Glomerular visceral epithelial cell (primary cell): ENCODE measurements around the gene ETV6.
"Not testable (repeated sequence)": the region's sequence is repeated elsewhere in the genome, so short reads cannot be mapped to it uniquely, and the experiment has no call there.

Experiments used
- DNase-seq: peaks from one replicate; pipeline ENCODE4 v3.0.0-alpha.2; 2016; ENCODE audit errors: extremely low spot score

ETV6 gene

GRCh38 chr12:11668611-11669010 is 19.1 kb downstream of the ETV6 start:
- no peak for DNase-seq

GRCh38 chr12:11669348-11669747 is 19.9 kb downstream of the ETV6 start:
- DNase-seq: no peak

GRCh38 chr12:11672256-11673191 is 23.1 kb downstream of the ETV6 start:
- no peak for DNase-seq

GRCh38 chr12:11673666-11674461 is 24.4 kb downstream of the ETV6 start:
- no peak for DNase-seq

DNA sequence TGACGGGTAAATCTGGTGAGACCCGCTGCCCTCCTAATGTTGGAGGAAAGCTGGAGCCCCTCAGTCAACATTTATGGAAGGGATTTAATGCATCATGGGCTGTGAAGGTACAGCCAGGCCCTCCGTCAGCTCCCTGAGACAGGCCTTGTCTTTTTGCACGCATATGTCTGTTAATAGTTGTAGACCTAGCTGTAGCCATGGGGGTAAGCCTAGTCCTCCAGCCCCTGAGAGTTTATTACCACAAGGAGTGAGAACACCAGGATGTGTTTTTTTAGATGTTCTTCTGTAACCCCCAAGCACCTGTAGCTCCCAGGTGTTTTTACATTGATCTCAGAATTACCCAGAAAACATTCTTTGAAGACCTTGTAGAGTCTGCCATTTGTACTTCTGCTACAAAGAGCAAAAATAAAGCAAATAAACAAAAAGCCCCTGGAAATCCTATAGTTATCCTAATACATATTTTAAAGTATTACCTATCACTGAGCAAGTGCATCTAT is 25.5 kb downstream of the ETV6 start:
- no peak for DNase-seq

- DNase-seq: peak; percentile 12
Observed at GRCh38 chr12:11676052-11676451, 26.6 kb downstream of the ETV6 start.

GRCh38 chr12:11677093-11677492 is 27.6 kb downstream of the ETV6 start:
- no peak for DNase-seq

DNA sequence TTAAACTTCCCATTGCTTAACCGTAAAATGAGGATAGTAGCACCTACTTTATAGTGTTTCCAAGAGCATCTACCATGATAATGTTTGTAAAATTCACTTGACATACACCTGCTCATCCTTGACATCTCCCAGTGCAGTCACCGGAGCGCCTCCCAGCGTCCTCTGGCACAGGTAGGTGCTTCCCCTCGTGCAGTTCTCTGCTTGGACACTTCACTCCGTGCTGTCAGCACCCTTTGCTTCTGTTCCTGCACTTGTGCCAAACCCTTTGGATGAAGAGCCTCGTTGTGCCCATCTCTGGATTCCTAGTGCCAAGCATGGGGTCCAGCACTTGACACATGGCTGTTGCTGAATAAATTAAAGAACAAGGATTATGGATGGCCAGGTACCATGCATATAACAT is 28.3 kb downstream of the ETV6 start:
- no peak for DNase-seq

GRCh38 chr12:11678781-11679180 is 29.3 kb downstream of the ETV6 start:
- no peak for DNase-seq

DNA sequence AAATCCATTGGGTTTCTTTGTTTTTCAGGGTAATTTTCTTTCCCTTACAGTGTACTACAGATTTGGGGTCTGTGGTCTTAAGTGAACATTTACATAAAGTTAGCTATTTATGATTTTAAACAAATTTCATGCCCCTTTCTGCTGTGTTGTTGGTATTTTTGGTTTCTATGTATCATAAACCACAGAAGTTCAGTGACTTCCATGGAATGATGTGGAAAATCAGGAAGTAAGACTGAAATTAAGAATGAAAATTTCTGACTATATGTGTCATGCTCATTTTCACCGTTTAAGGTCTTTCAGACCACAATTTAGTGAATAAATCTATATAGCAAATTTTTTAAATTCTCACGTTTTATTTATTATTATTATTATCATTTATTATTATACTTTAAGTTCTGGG is 31.7 kb downstream of the ETV6 start:
- peak; percentile 40 for DNase-seq

DNA sequence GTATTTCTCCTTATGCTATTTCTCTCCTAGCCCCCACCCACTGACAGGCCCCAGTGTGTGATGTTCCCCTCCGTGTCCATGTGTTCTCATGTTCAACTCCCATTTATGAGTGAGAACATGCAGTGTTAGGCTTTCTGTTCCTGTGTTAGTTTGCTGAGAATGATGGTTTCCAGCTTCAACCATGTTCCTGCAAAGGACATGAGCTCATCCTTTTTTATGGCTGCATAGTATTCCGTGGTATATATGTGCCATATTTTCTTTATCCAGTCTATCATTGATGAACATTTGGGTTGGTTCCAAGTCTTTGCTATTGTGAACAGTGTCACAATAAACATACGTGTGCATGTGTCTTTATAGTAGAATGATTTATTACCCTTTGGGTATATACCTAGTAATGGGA is 32.2 kb downstream of the ETV6 start:
- not testable (repeated sequence) for DNase-seq

GRCh38 chr12:11684393-11684792 is 34.9 kb downstream of the ETV6 start:
- no peak for DNase-seq

GRCh38 chr12:11684811-11685210 is 35.3 kb downstream of the ETV6 start:
- no peak for DNase-seq

- DNase-seq: no peak
Observed at GRCh38 chr12:11685316-11685715, 35.8 kb downstream of the ETV6 start.

GRCh38 chr12:11685716-11686115 is 36.2 kb downstream of the ETV6 start:
- no peak for DNase-seq

GRCh38 chr12:11686120-11686519 is 36.6 kb downstream of the ETV6 start:
- no peak for DNase-seq

- DNase-seq: no peak
Observed at GRCh38 chr12:11687528-11687927, 38.1 kb downstream of the ETV6 start.

DNA sequence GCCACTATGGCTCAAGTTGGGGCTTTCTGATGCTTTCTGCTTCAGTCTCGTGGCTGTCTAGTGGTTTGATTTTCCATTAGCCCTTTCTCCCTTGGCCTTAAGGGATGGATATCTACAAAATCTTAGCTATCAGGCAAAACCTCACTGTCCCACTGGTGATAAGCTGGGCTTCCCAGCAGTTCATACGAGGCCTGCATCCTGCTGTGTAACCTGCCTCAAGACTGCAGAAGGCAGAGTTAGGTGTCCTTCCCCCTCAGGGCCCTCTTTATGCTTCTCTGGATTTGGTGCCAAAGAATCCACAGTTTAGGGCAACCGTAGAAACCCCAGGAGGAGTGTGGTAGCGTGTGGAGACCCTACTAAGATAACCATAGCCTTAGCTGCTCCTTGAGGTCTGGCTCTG is 38.9 kb downstream of the ETV6 start:
- DNase-seq: no peak

DNA sequence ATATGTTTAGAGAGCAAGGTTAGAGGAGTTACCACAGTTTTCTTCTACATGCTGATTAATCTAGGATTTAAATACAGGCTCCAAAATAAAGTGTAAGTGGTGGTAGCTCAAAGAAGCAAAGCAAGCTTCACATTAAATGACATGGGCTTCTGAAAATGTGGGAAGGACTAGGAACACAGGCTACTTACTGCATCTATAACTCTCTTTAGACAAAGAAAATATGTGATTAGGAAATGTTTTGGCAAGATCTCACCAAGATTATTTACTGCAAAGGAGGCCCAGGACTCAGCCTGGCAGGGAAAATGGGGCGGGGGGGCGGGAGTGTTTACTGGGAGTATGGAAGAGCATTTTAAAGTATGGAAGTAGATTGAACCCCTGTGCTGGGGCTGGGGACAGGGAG is 39.4 kb downstream of the ETV6 start:
- no peak for DNase-seq

DNA sequence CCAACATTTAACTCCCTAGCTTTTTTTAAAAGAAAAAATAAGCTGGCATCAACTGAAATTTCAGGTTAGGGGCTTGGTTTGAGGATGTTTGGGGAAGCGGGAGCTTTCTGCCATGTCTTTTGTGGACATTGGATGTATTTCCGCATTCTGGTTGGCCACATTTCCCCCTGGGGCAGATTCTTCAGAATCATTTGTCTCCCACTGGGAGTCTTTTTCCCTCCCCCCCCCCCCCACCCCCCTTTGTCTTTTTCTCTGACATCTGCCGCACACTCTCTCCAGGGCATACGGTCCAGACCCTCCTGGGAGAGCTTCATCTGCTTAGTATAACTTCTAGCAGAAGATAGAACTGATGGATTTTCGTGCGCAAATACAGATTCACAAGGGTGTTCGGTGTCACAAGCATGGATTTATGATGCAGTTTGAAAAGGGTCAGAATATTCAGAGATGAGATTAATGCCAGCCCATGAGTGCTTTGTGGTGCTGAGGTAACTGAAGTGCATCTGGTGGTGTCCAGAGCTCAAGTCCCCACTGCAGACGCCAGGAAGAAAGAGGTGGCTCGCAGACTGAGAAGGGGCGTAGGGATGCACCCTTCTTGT is 40.2 kb downstream of the ETV6 start:
- no peak for DNase-seq

DNA sequence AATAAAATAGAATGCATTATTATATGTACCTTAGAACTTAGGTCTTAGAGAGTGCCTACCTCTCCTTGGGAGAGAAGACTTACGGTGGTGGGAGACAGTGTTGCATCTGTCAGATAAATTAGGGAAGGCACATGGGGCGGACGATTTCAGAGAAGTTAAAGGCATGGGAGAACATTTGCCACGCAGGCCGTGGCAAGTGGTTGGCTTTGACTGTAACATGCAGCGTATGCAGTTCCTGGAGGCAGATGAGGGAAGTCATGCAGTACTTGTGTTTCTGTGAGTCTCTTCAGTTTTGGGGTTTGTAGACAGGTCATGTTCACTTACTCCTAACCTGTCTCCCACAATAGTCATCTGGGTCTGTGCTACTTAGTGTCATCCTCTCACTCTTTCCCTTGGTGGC is 43.6 kb downstream of the ETV6 start:
- no peak for DNase-seq

- no peak for DNase-seq
Observed at GRCh38 chr12:11693601-11694000, 44.1 kb downstream of the ETV6 start.
